ENCODE results near the gene MT1B.
A peak's percentile ranks its signal among the peaks of the same experiment; 100 is the strongest.
"Not testable (repeated sequence)": the region's sequence is repeated elsewhere in the genome, so short reads cannot be mapped to it uniquely, and the experiment has no call there.

The MT1B gene

DNA sequence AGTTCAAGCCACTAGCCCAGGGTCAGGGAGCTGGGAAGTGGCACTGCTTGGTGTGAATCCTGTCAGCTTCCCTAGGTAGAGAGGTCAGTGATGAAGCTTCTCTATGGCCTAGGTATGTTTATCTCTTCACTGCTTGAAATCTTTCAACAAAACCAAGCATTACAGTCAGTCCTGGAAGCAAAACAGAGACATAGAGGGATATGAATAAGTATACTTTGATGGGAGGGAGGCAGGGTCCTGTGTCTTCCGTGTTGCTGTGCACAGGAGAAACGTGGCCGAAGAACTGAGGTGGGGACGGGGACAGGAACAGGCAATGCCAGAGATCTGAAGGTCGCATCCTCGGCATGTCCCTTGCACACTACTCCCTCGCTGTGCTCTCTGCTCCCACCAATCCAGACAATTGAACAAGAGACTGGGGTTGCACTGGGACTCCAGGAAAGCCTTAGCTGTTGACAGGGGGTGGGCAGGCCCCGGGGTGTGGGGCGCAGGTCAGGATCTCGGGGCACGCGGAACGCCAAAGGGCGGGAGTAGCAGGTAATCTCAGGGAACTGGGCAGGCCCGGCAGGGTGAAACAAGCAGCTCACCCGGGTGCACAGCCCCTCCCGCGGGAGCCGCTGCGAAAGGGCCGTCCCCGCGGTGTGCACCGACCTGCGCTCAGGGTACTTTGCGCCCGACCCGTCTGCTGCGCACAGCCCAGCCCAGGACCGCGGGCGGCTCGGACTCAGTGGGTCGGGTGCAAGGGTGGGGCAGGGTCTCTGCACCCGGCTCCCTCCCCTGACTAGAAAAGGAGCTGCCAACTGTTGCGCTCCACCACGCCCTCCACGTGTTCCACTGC is 17.5 kb downstream of the MT1B start, which contains the start of gene MT1H:
TSS of gene MT1H (plus strand) at position 810 of the 835 bp plus-strand sequence. CDS start 71 bp downstream, outside the sequence.
- DNase-seq = no peak

DNA sequence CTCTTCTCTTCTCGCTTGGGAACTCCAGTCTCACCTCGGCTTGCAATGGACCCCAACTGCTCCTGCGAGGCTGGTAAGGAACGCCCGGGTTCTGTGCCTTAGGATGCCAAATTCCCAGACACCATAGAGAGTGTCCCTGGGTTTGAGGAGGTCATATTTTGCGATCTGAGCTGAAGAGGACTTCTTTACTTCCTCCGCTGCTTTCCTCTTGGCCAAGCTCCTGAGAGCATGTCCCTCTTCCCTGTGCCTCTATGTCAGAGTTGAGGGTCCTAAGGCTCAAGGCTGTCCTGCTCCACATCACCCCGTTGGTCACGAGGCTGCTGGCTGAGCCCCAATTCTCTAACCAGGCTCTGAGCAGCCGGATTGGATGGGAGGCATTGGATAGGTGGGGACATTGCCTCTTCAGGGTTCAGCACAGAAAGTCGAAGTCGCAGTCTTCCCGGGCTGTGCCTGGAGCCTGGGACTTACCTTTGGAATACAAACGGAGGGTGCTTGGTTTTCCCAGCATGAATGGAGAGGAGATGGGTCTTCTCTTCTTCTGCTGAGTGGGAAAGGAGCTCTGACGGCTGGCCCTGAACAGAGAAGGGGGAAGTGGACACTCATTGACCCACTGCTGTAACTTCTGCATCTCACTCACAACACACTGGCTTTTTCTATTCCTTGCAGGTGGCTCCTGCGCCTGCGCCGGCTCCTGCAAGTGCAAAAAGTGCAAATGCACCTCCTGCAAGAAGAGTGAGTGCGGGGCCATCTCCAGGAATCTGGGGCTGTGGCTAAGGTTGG is 18.3 kb downstream of the MT1B start:
- DNase-seq = no peak

DNA sequence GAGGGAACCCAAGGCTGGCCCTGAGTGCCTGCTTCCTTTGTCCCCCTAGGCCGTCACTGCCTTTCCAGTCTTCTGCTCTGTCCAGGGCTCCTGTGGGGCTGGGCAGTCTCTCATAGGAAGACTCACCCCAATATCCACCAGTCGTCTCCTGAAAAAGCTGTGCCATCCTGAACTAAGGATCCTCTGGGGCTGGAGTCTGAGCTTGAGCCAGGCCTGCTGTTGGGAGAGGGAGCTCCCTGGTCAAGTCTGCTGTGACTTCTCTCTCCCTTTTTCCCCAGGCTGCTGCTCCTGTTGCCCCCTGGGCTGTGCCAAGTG is 18.9 kb downstream of the MT1B start:
- DNase-seq = no peak

DNA sequence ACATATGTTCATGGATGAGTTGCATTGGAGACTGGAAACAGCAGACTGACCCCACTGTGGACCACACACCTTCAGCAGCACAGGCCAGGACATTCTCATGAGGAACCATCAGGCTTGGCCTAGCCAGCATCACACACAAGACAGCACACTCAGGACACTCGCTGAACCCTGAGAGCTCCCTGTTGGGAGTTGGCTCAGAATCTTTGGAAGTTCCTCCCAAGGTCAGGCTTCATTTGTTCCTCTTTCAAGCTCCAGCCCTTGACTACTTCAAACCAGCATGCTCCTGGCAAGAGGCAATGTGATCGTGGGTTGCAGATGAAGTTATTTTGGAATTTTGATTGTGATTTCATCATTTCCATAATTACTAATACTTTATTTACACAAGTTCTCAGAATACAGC is 20.0 kb downstream of the MT1B start:
- not testable (repeated sequence) for DNase-seq

DNA sequence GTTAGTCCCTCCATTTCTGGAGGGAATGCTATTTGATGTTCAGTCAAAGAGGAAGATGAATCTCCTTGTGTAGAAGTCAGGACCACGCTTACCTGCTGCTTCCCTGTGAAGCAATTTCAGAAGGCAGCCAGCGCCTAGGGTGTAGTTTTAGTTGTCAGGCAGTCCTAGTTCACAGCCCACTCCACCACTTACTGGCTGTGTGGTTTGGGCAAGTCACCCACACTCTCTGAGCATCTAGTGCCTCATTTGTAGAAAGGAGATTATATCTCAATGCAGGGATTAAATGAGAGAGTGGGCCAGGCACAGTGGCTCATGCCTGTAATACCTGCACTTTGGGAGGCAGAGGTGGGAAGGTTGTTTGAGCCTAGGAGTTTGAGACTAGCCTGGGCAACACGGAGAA is 20.5 kb downstream of the MT1B start:
- DNase-seq = not testable (repeated sequence)

DNA sequence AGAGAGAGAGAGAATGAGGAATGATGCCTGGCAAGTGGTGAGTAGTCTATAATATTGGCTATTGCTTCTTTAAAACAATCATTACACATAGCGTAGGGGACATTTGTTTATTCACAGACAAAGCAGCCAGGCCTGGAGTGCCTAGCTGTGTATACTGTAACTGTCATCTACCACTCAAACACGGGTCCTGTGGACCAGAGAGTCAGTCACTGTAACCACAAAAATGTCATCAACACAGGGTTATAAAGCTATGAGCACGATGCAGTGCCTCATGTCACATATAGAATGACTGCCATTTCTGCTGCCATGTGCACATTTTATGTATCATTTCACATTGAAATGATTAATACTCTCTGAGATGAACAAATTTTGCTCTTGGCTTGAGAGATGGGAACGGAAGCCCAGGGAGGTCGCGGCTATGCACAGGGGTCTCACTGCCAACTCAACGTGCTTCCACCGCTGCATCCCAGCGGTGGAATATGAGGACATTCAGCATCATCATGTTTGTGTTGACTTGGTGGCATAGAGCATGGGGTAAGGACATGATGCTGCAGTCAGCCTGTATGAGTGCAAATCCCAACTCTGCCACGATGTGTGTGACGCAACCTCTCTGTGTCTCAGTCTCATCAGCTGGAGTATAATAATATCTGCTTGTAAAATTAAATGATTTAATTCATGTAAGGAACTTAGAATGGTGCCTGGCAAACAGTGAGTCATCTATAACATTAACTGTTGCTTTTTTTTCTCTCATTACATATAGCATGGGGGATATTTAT is 21.3 kb downstream of the MT1B start:
- DNase-seq = no peak

DNA sequence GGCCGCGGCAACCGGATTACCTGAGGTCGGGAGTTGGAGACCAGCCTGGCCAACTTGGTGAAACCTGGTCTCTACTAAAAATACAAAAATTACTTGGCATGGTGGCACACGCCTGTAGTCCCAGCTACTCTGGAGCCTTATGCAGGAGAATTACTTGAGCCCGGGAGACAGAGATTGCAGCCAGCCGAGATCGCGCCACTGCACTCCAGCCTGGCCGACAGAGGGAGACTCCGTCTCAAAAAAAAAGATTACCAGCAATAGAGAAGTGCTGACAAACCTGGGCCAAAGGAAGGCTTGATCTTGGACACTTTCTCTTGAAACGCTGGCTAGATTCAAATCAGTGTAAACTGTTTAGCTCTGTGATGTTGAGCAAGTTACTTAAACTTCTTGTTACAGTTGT is 22.2 kb downstream of the MT1B start:
- DNase-seq = peak; percentile 30

DNA sequence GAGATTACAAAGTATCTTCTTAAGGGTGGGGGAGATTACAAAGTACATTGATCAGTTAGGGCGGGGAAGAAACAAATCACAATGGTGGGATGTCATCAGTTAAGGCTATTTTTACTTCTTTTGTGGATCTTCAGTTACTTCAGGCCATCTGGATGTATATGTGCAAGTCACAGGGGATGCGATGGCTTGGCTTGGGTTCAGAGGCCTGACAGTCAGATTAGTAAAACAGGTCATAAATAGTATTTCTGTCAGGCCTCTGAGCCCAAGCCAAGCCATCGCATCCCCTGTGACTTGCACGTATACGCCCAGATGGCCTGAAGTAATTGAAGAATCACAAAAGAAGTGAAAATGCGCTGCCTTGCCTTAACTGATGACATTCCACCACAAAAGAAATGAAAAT is 22.9 kb downstream of the MT1B start:
- not testable (repeated sequence) for DNase-seq

DNA sequence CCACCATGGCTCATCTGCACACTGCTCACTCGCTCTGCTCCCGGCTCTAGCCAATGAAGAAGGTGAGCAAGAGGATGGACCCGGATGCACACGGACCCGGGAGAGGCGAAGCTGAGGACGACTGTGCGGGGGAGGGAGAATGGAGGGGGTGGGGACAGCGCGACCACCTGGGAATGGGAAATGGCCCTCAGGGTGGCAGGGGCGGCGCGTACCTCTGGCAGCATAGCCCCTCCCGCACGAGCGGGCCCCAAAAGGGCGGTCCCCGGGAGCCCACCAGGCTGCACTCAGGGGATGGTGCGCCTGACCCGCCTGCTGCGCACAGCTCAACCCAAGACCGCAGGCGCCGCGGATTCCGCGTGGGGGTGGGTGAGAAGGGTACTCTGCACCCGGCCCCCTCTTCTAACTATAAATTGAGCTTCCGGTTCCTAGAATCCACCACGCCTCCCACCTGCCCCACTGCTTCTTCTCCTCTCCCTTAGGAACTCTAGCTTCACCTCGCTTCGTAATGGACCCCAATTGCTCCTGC is 24.1 kb downstream of the MT1B start:
- DNase-seq = peak; percentile 51

DNA sequence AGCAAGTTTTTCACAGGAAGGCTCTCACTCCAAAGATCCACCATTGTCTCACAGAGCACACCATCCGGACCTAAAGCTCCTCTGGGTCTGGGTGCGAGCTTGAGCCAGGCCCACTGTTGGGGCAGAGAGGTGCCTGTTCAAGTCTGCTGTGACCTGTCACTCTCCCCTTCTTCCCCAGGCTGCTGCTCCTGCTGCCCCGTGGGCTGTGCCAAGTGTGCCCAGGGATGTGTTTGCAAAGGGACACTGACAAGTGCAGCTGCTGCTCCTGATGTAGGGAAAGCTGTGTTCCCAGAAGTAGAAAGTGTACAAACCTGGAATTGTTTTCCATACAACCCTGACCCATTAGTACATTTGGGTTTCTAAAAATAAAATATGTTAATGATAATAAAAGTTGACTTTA is 25.8 kb downstream of the MT1B start:
- no peak for DNase-seq

DNA sequence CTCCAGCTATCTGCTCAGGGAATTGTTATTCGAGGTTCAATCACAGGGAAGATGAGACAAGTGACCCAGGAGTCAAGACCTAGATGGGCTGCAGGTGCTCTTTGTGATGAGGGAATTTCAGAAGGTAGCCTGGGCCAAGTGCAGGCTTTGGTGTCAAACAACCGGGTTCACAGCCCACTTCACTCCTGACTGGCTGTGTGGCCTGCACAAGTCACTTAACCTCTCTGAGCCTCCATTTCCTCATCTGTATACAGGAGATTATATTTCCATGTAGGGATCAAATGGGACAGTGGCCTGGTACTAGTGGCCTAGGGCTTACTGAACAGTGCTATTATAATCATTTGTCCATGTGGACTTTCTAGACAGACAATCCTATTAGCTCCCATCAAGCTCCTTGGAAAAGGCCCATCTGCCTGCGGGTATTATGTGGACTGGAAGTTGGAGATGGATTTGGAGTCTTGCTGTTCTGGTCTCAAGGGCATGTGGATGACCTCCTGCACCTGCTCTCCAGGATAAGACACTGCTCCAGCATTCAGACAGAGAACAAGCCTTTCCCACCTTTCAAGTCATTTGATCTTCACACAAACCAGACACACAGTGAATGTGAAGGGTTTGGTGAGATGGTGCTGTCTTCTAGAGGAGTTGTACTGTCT is 27.5 kb downstream of the MT1B start:
- DNase-seq = no peak

DNA sequence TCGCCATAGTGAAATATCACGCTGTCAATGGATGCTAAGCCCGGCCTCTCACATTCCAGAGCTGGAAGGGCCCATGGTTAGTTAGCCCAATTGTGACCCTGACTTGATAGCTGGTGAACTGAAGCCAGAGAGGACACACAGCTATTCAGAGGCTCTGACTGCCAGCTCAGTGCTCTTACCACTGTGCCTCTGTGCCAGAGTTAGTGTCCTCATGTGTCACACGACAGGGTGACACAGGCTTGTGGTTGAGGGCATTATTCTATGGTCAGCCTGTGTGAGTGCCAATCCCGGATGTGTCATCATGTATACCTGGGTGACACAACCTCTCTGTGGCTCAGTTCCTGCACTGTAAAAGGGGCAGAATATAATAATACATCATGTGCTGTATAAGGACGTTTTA is 28.1 kb downstream of the MT1B start:
- peak; percentile 9 for DNase-seq

DNA sequence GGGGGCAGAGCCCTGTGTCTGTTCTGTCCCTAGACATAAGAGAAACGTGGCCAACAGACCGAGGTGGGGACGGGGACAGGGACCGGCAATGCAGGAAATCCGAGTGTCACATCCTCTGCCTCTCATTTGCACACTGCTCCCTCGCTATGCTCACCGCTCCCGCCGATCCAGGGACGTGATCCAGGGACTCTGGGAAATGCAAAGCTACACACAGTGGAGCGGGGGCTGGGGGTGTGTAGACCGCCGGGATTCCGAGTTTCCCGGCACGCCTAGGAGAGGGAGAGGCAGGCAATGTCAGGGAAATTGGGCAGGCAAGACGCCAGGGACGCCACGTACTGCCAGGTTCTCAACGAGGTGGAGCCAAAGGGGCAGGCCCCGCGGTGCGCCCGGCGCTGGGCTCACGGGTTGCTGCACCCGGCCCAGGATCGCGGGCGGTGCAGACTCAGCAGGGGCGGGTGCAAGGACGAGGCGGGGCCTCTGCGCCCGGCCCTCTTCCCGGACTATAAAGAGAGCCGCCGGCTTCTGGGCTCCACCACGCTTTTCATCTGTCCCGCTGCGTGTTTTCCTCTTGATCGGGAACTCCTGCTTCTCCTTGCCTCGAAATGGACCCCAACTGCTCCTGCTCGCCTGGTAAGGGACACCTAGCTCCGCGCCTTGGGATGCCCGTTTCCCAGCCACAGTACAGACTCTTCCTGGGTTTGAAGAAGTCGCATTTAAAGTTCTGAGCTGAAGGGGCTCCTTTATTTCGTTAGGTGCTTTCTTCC is 30.4 kb downstream of the MT1B start, which contains the start of gene MT1X:
TSS of gene MT1X (plus strand) at position 532 of the 764 bp plus-strand sequence. CDS start at position 603, 71 bp downstream.
- DNase-seq = peak; percentile 90

DNA sequence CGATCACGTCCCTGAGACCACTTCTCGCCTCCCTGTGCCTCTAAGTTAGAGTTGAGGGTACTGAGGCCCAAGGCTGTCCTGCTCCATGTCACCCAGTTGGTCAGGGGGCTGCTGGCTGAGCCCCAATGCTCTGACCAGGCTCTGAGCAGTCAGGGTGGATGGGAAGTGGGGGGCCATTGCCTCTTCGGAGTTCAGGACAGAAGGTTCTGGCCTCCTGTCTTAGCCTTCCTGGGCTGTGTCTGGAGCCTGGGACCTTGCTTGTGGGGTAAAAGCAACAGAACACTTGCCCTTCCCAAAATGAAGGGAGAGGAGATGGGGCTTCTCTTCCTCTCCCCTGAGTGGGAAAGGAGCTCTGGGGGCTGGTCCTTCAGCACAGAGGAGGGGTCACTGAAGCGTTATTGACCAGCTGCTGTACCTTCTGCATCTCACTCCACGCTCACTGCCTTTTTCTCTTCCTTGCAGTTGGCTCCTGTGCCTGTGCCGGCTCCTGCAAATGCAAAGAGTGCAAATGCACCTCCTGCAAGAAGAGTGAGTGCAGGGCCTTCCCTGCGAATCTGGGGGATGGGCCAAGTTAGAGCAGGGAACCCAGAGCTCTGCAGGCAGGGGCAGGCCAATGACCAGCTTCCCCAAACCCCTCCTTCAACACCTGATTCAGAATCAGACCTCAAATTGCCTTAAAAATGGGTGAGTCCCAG is 31.2 kb downstream of the MT1B start:
- peak; percentile 19 for DNase-seq

DNA sequence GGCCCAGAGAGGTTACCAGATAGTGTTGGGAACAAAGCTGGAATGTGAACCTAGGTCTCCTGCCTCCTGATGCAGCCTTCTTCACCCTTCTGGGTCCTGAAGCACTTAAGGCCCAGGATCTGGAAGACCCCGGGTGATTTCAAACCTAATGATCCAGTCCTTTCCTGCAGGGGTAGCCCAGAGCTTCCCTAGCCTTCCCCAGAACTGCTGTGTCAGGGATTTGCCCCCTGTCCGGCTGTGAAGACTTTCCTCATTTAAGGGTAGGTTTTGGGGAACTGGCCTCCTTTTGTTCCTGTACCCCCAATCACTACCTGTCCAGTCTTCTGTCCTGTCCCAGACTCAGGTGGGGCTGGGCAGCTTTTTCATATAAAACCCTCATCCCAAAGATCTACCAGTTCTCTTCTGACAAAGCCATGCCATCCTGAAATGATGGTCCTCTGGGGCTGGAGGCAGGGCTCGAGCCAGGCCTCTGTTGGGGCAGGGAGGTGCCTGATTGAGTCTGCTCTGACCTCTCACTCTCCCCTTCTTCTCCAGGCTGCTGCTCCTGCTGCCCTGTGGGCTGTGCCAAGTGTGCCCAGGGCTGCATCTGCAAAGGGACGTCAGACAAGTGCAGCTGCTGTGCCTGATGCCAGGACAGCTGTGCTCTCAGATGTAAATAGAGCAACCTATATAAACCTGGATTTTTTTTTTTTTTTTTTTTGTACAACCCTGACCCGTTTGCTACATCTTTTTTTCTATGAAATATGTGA is 31.9 kb downstream of the MT1B start:
- no peak for DNase-seq

DNA sequence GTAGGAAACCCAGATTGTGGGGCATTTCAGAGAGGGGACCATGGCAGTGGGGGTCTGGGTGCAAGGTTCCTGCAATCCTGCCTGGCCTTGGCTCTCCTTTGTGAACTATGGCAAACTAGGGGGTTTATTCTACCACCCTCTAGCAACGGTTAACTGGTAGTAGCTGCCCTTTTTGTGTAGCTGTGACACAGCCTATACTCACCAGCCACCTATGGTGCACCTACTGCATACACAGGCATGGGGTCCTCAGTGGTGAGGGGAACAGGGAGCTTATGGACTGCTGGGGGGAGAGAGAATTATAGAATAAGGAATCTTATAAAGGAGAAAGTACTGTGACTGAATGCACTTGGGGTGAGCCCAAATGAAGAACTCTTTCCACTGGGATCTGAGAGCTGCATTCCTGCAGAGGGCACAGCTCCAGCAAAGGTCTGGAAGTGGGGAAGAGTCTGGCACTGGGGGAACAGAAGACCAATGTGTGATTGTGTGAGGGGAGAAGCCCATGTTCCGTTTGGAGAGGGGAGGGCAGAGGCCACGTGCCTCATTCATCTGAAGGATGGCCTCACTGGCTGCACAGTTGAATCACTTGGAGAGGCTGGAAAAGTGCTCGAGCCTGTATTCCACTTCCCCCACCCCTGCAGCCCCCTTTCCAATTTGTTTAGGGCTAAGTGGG is 32.7 kb downstream of the MT1B start:
- DNase-seq = no peak

DNA sequence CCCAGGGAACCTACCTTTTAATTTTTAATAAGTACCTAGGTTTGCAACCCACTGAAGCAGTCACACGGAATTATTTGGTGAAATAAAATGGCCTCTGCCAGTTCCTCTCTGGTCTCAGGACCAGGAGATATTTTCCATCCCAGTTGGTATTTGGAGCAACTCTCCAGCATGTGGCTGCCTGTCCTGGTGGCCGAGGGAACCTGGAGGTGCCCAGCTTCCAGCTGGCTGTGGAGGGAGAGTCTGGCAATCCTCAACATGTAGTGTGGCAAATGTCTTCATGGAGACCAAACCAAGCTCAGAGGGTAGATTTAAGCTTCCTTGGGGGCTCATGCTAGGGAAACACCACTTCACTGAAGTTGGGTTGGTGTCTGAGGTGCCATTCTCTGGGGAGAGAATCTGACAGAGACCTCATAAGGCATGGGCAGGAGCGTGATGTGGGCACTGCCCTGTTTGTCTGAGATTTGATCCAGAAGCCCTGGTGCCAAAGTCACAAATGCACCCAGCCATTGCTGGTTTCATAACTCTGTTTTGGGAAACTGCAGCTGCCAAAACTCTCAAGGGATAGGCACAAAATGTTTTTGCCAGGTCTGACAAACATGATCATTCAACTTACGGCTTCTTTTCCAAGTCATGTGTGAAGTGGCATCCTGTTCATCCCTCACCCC is 33.4 kb downstream of the MT1B start:
- no peak for DNase-seq

DNA sequence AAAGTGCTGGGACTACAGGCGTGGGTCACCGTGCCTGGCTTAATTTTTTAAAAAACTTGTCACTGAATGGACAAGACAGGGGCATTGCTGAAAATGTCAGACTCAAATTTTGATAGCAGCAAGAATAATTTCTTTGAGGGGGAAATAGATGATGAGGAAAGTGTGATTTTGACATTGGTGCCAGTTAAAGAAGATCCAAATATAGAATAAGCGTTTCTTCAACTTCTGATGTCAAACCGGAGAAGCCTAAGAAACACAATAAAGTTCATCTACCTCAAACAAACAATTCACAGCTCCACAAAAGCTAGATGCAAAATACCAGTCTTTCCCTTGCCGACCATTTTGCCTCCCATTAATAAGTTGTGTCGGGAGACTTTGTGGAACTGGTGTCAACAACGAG is 35.1 kb downstream of the MT1B start:
- DNase-seq = no peak

DNA sequence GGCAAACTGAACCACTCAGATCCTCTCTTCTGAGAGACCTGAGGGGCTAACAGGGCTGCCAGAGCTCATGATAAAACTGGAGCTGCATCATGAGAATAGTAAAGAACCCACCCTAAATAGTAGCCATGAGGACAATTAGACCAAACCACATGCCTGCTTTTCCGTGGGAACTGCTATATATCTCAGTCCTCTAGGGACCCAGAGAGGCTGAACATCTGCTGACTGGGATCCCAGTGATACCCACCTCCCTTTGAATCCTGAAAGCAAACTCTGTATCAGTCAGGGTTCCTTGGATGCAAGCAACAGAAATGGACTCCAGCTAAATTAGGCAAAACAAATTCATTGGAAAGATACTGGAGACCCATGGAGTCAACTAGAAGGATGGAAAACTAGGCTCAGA is 37.1 kb downstream of the MT1B start:
- no peak for DNase-seq

Measured in CD4-positive, alpha-beta T cell treated with Interleukin-6 for 4 hours (primary cell).